Esophagus squamous epithelium (tissue), 4 donors: ENCODE results near the gene ATP5IF1.

Source experiments
- CTCF ChIP-seq, 6 experiments: fragments of 450-650 bp in 4 of 6; fragments of 200-600 bp in 2 of 6; sonication (generic) in 2 of 6; IDR thresholded peaks; one replicate each; pipeline ENCODE4 v1.5.1; 2016 to 2019; ENCODE audit warnings: antibody characterized with exemption in 6 of 6, mild to moderate bottlenecking in 4 of 6, moderate library complexity in 4 of 6
- POLR2A ChIP-seq, 4 donors: fragments of 450-650 bp; IDR thresholded peaks; one replicate each; pipeline ENCODE4 v1.6.1; 2017; ENCODE audit warnings: antibody characterized with exemption in 4 of 4, mild to moderate bottlenecking in 4 of 4, moderate library complexity in 3 of 4

GRCh38 chr1:28281608-28282425, 45.9 kb downstream of the ATP5IF1 start:
- no peak for TF ChIP-seq CTCF (IDR thresholded peaks at IDR 0.05)
- TF ChIP-seq POLR2A (IDR thresholded peaks at IDR 0.05): no peak
